Natural killer cell treated with Interleukin-12 subunit alpha and Interleukin-12 subunit beta and Interleukin-15 and Interleukin-18, amount 100 ng/mL, for 72 hours (primary cell): ENCODE data around the gene CPNE2. TPM values are rescaled to one million over a fixed set of nuclear protein-coding genes. Genes with fewer than 3 reads are reported as not detected.
"Not testable (repeated sequence)": the region's sequence is repeated elsewhere in the genome, so short reads cannot be mapped to it uniquely, and the experiment has no call there.

Experiments used
- ATAC-seq, 2 donors: fragments of 150-1000 bp; cut with Tn5 transposase in 1 of 2; sonication (Bioruptor Pico), chemical (Tn5 transposase) in 1 of 2; 2 replicates each; pipeline ENCODE4 v1.10.0; 2021
- DNase-seq: peaks from one replicate; pipeline ENCODE4 v3.0.0; 2022; ENCODE audit warnings: low spot score
- H3K27ac Mint-ChIP-seq, 2 donors: 1 replicate in 1 of 2; 2 replicates in 1 of 2; pipeline ENCODE4 v1.8.0; 2022; ENCODE audit warnings: mixed read lengths in 2 of 2, mild to moderate bottlenecking in 1 of 2, moderate library complexity in 1 of 2
- H3K27me3 Mint-ChIP-seq, 2 donors: 1 replicate in 1 of 2; 2 replicates in 1 of 2; pipeline ENCODE4 v1.8.0; 2022; ENCODE audit warnings: mixed read lengths in 2 of 2
- H3K36me3 Mint-ChIP-seq: one replicate; pipeline ENCODE4 v1.8.0; 2022; ENCODE audit warnings: mixed read lengths
- H3K4me1 Mint-ChIP-seq, 2 donors: 1 replicate in 1 of 2; 2 replicates in 1 of 2; pipeline ENCODE4 v1.8.0; 2022; ENCODE audit warnings: low read depth in 2 of 2, mixed read lengths in 2 of 2, mild to moderate bottlenecking in 1 of 2
- H3K4me3 Mint-ChIP-seq: one replicate; pipeline ENCODE4 v1.8.0; 2022; ENCODE audit warnings: mixed read lengths
- H3K9me3 Mint-ChIP-seq: 2 replicates; pipeline ENCODE4 v1.8.0; 2022; ENCODE audit warnings: mixed read lengths
- total RNA-seq, 2 donors: library from RNA; stranded (reverse); gene quantifications; one replicate each; pipeline ENCODE4 v1.2.3, GENCODE V29; 2022

The CPNE2 gene
- total RNA-seq, 2 donors from 2014 or later, result 0.50 to 0.95 TPM

DNA sequence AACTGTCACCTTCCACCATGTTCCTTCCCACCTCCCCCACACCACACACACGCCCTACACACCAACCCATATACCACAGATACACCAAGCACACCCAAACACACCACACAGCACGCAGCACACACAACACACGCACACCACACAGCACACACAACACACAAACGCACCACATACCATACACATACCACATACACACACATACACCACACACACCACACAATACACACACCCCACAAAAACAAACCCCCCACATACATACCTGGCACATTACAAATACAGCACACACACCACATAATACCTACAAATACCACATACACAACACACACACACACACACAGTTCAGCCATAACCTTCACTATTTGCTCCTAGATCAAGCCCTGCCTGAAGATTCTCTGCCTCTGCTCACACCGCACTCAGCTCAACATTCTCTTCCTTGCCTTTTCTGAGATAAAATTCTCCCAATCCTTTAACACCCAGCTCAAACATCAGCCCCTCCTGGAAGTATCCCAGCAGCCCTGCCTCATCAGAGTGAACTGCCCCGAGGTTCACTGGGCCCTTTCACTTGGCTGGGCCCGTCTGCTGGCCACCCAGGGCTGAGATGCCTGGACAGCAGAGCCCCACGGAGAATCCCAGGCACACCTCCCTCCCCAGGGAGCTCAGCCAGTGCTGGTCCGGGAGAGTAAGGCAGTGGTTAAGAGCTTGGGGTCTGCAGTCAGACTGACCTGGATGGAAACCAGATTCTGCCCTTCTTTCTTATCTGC, 31.9 kb upstream of the CPNE2 start:
- no peaks in the 10 kb centered on the region for H3K27me3 Mint-ChIP-seq
- DNase-seq, result no peak
- peak in 1 of 2 donors; percentile 47 for ATAC-seq
- peaks cover 12 to 15% of the 10 kb centered on the region in 2 donors for H3K4me1 Mint-ChIP-seq
- H3K9me3 Mint-ChIP-seq, result no peaks in the 10 kb centered on the region
- H3K36me3 Mint-ChIP-seq, result peaks cover 14% of the 10 kb centered on the region
- H3K27ac Mint-ChIP-seq, result peak overlapping the region; percentile 4 to 39
- no peak overlapping the region for H3K4me3 Mint-ChIP-seq

DNA sequence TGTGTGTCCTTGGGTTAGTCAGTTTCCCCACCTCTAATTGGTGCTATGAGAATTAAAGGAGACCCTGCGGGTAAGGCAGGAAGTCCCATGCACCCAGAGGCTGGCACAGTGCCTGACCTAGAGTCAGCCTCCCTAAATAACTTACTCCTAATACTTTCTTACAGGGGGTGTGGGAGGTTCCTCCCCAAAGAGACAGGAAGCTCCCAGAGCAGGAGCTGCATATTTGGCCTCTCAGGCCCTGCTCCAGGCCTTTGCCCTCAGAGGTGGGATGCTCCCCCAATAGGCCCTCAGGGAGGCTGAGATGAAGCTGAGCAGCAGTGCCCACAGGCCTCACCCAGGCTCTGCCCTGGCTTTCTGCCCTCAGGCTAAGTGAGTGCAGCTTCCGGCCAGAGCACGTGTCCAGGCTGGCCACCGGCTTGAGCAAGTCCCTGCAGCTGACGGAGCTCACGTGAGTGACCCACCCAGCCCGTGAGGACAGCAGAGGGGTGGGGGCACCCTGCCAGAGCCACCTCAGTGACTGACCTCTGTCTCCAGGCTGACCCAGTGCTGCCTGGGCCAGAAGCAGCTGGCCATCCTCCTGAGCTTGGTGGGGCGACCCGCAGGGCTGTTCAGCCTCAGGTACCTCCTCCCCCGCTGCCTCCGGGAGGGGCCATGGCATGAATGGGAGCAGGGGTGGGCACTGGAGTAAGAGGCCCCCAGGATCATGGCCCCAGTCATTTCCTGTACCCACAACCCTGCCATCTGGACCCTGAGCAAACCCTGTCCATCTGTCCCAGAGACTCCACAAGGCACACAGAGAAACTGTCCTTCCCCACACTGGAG, 31.1 kb upstream of the CPNE2 start:
- ATAC-seq (peak; percentile 28 to 43), DNase-seq (no peak)
- Mint-ChIP-seq H3K27ac (peak overlapping the region; percentile 4 to 39), H3K4me1 (peaks cover 12 to 15% of the 10 kb centered on the region in 2 donors), H3K9me3 (no peaks in the 10 kb centered on the region), H3K4me3 (no peak overlapping the region), H3K36me3 (peaks cover 14% of the 10 kb centered on the region), H3K27me3 (no peaks in the 10 kb centered on the region)

GRCh38 chr16:57062329-57062728, 30.1 kb upstream of the CPNE2 start:
- H3K4me1 Mint-ChIP-seq, result peaks cover 15 to 17% of the 10 kb centered on the region in 2 donors
- ATAC-seq, result no peak
- H3K36me3 Mint-ChIP-seq, result peaks cover 13% of the 10 kb centered on the region

GRCh38 chr16:57063189-57063588, 29.2 kb upstream of the CPNE2 start:
- peaks cover 9 to 13% of the 10 kb centered on the region in 2 donors for H3K4me1 Mint-ChIP-seq
- not testable (repeated sequence) for H3K27me3 Mint-ChIP-seq, H3K9me3 Mint-ChIP-seq, ATAC-seq, DNase-seq, H3K4me3 Mint-ChIP-seq, H3K36me3 Mint-ChIP-seq, H3K27ac Mint-ChIP-seq

More at GRCh38 chr16:57062329-57062728, 30.1 kb upstream of the CPNE2 start:
- no peak overlapping the region for H3K4me3 Mint-ChIP-seq
- no peaks in the 10 kb centered on the region for H3K9me3 Mint-ChIP-seq
- DNase-seq, result no peak
- no peaks in the 10 kb centered on the region for H3K27me3 Mint-ChIP-seq
- no peak overlapping the region for H3K27ac Mint-ChIP-seq

- peaks cover 17% of the 10 kb centered on the region for H3K36me3 Mint-ChIP-seq
- H3K4me3 Mint-ChIP-seq, result no peak overlapping the region
- no peaks in the 10 kb centered on the region for H3K9me3 Mint-ChIP-seq
- H3K4me1 Mint-ChIP-seq, result peaks cover 25 to 26% of the 10 kb centered on the region in 2 donors
- H3K27me3 Mint-ChIP-seq, result no peaks in the 10 kb centered on the region
- no peak overlapping the region for H3K27ac Mint-ChIP-seq
- ATAC-seq (no peak), DNase-seq (no peak)
Measured at GRCh38 chr16:57064995-57065394, 27.4 kb upstream of the CPNE2 start.

DNA sequence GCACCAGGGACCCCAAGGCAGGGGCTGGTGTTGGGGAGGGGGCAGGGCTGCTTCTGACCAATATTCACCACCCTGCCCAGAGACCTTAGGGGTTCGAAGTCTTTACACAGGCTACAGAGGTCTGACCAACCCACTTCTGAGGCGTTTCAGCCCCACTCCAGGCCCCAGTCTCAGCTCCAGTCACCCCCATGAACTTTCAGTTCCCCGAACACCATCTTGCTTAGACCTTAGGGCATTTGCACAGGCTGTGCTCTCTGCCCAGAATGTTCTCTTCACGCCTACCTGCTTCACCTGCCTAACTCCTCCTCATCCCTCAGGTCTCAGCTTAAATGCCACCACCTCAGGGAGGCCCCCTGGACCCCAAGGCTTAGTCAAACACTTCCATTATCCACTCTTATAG, 25.8 kb upstream of the CPNE2 start:
- peaks cover 6% of the 10 kb centered on the region for H3K9me3 Mint-ChIP-seq
- H3K36me3 Mint-ChIP-seq, result peaks cover 10% of the 10 kb centered on the region
- DNase-seq (no peak), ATAC-seq (peak in 1 of 2 donors; percentile 18)
- peaks cover 34 to 35% of the 10 kb centered on the region in 2 donors for H3K4me1 Mint-ChIP-seq
- no peaks in the 10 kb centered on the region for H3K27me3 Mint-ChIP-seq
- no peak overlapping the region for H3K27ac Mint-ChIP-seq
- no peak overlapping the region for H3K4me3 Mint-ChIP-seq

DNA sequence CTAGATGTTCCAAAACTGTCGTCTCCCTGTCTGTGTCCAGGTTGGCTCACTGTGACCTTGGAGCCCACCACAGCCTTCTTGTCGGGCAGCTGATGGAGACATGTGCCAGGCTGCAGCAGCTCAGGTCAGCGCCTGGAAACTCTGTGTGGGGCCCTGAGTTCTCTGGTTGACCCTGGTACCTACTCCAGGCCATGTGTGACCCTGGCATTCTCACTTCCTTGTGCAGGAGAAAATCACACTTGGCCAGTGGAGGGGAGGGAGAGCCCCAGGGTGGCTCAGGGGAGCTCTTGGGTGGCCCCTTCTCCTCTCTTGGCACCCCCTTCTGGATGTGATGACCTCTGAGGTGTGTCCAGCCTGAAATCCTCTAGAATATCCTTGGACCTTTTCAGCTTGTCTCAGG, 25.0 kb upstream of the CPNE2 start:
- Mint-ChIP-seq H3K9me3 (peaks cover 6% of the 10 kb centered on the region), H3K4me1 (peaks cover 40 to 41% of the 10 kb centered on the region in 2 donors), H3K27me3 (no peaks in the 10 kb centered on the region), H3K4me3 (no peak overlapping the region), H3K27ac (no peak overlapping the region), H3K36me3 (peaks cover 17% of the 10 kb centered on the region)
- ATAC-seq (no peak), DNase-seq (no peak)

- peaks cover 6% of the 10 kb centered on the region for H3K9me3 Mint-ChIP-seq
- H3K36me3 Mint-ChIP-seq, result peaks cover 17% of the 10 kb centered on the region
- no peak overlapping the region for H3K4me3 Mint-ChIP-seq
- peak overlapping the region in 1 of 2 donors; percentile 1 for H3K27ac Mint-ChIP-seq
- no peak for DNase-seq
- H3K27me3 Mint-ChIP-seq, result no peaks in the 10 kb centered on the region
- no peak for ATAC-seq
- H3K4me1 Mint-ChIP-seq, result peaks cover 41 to 44% of the 10 kb centered on the region in 2 donors
Measured at GRCh38 chr16:57069053-57069452, 23.3 kb upstream of the CPNE2 start.

DNA sequence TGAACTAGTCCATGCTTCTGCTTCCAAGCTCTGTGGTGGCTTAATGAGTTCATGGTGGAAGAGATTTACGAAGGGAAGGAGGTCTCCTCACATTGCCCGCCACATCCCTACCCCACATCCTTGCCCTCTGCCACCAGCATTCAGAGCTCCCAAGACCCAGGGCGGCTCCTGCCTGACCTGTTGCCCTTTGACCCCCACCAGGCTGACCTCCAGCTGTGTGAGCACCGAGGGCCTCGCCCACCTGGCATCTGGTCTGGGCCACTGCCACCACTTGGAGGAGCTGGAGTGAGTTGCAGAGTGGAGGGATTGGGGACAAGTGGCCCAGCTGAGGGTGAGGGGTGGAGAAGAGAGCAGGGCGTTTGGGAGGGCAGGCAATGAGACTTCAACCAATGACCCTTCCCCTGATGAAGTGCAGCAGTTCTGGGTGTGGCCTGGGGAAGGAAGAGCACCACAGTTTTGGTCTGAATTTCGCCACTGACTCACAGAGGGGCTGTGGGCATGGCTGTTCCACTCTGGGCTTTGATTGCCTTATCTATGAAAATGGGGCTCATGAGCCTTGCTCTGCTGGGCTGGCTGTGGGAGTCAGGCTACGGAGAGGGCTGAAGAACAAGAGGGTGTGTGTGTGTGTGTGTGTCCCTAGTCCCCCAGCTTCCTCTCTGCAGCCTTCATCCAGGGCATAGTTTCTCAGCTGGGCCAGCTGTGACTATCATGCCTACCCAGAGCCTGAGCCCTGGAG, 22.6 kb upstream of the CPNE2 start:
- H3K36me3 Mint-ChIP-seq, result peaks cover 17% of the 10 kb centered on the region
- peak overlapping the region; percentile 75 to 82 for H3K27ac Mint-ChIP-seq
- peak in 1 of 2 donors; percentile 14 for ATAC-seq
- no peaks in the 10 kb centered on the region for H3K27me3 Mint-ChIP-seq
- no peak for DNase-seq
- H3K4me1 Mint-ChIP-seq, result peaks cover 38 to 44% of the 10 kb centered on the region in 2 donors
- peaks cover 6% of the 10 kb centered on the region for H3K9me3 Mint-ChIP-seq
- H3K4me3 Mint-ChIP-seq, result no peak overlapping the region

DNA sequence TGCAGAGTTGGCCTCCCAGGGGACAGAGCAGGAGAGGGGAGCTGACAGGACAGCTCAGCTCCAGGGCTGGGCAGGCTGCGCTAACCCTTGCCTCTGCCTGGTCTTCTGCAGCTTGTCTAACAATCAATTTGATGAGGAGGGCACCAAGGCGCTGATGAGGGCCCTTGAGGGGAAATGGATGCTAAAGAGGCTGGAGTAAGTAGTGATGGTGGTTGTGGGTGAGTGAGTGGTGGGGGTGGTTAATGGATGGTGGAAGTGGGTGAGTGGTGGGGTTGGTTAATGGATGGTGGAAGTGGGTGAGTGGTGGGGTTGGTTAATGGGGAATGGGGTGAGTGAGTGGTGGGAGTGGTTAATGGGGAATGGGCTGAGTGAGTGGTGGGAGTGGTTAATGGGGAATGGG, 22.0 kb upstream of the CPNE2 start:
- ATAC-seq (peak; percentile 26 to 59), DNase-seq (no peak)
- peaks cover 6% of the 10 kb centered on the region for H3K9me3 Mint-ChIP-seq
- peaks cover 38 to 44% of the 10 kb centered on the region in 2 donors for H3K4me1 Mint-ChIP-seq
- no peaks in the 10 kb centered on the region for H3K27me3 Mint-ChIP-seq
- peaks cover 17% of the 10 kb centered on the region for H3K36me3 Mint-ChIP-seq
- peak overlapping the region; percentile 64 for H3K4me3 Mint-ChIP-seq
- peak overlapping the region; percentile 75 to 82 for H3K27ac Mint-ChIP-seq

- DNase-seq, ATAC-seq, H3K27me3 Mint-ChIP-seq, H3K9me3 Mint-ChIP-seq: not testable (repeated sequence)
- Mint-ChIP-seq H3K4me1 (peaks cover 38 to 44% of the 10 kb centered on the region in 2 donors), H3K27ac (peak overlapping the region; percentile 75 to 82), H3K36me3 (peaks cover 17% of the 10 kb centered on the region), H3K4me3 (peak overlapping the region; percentile 64)
Measured at GRCh38 chr16:57071081-57071732, 21.2 kb upstream of the CPNE2 start.

GRCh38 chr16:57071831-57072582, 20.4 kb upstream of the CPNE2 start:
- no peaks in the 10 kb centered on the region for H3K27me3 Mint-ChIP-seq
- no peak overlapping the region for H3K4me3 Mint-ChIP-seq
- ATAC-seq (peak in 1 of 2 donors; percentile 43), DNase-seq (no peak)
- H3K27ac Mint-ChIP-seq, result peak overlapping the region; percentile 75 to 82
- peaks cover 17% of the 10 kb centered on the region for H3K36me3 Mint-ChIP-seq
- peaks cover 40 to 44% of the 10 kb centered on the region in 2 donors for H3K4me1 Mint-ChIP-seq
- peaks cover 6% of the 10 kb centered on the region for H3K9me3 Mint-ChIP-seq
